Measurements from ENCODE around the gene RASL10B.

The RASL10B gene

DNA sequence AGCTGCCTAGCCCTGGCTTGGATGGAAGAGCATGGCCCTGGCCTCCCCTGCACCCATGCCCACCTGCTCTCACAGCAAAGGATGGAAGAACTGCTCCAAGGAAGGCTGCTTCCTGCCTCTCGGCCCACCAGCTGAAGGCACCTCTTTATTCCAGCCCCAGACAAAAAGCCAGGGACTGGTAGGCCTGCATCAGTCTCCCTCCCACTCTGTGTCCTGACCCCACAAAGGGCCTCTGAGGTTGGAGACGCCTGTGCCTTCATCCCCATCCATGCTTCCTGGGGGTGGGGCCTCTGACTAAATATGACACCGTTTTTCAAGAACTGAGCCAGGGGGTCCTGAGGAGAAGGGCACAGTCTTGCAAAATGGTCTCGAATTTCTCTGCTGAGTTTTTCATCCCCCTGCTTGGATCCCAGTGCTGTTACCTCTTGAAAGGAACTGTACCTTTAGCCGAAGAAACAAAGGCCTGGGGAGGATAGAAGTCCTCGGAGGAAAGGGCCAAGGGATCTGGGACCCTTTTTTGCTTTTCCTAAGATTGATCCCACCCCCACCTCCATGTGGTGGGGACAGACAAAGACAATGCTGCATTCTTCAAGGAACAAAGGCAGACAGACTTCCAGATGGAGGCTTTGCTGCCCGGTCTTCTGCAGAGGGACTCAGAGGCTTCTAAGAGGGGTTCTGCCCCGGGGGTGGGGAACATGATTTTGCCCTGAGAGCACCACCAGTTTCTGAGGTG lies 34.5 kb downstream of the RASL10B start:
- no peak for DNase-seq (ENCODE audit: low read depth)

- no peak for DNase-seq (ENCODE audit: low read depth)
Measured at GRCh38 chr17:35766489-35766877, 35.0 kb downstream of the RASL10B start.

DNA sequence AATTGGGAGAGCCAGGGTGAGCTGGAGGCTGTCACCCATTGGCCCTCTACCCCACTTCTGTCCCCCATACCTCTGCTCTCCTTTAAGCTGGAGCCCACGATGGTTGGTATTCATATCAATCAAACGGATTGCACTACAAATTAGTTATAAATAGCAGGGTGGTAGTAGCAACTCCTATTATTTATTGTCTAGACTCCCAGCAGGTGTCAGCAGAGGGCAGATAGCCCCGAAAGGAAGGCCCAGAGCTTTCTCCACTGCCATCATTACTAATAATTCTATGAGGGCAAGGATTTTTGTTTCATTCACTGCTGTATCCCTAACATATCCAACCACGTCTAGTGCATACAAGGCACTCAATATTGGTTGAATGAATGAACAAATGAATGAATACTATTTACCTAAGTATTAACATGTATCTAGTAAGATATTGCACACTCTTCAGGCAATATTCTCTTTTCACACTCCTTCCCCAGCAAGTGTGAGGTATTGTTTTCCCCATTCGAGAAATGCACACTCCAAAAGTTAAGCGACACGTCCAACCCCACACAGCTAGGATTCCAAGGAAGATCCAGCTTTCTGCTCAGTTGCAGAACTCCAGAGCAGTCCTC lies 35.6 kb downstream of the RASL10B start:
- no peak for DNase-seq (ENCODE audit: low read depth)

GRCh38 chr17:35768797-35769196 lies 37.4 kb downstream of the RASL10B start:
- no peak for DNase-seq (ENCODE audit: low read depth)

DNA sequence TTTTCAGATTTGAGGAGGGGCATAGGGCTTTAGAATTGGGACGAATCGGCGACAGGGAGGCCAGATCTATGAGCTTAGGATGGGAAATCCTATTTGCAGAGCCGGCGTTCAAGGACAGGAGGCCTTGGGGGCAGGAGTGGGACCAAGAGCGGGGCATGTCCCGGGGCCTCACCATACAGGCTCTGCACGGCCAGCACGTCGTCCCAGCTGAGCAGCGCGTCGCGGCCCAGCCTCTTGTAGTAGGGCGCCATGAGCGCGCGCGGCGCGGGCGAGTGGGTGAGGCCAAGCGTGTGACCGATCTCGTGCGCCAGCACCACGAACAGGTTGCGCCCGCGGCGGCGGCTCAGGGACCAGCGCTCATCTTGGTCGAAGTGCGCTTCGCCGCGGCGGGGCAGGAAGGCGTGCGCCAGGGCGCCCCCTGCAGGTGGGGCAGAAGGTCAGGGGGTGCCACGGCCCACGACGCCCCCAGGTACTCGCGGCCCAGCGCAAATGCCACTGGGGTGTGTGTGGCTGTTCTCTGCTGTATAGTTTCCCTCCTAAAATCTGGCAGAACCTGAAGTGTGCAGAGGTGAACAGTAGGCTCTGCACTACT lies 38.6 kb downstream of the RASL10B start:
- no peak for DNase-seq (ENCODE audit: low read depth)

DNA sequence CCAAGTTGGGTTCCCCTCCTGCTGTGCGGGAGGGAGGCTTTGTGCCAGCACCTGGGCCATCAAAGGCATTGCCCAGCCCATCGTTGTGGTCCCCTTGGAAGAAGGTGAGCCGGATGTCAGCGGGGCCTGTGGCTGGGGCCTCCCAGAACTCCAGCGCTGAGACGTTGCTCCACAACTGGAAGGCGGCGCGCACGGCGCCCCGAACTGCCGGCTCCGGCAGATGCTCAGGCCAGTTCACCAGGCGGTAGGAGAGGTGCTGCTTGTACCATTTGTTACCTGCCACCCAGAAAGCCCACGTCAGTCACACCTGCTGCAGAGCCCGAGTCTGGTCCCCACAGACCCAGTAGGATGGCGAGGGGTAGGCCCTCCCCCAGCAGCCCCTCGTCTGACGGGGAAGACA lies 41.7 kb downstream of the RASL10B start:
- no peak for DNase-seq (ENCODE audit: low read depth)

GRCh38 chr17:35773679-35774425 lies 42.4 kb downstream of the RASL10B start:
- DNase-seq (ENCODE audit: low read depth): no peak

GRCh38 chr17:35774499-35774898 lies 43.1 kb downstream of the RASL10B start:
- DNase-seq (ENCODE audit: low read depth): no peak

DNA sequence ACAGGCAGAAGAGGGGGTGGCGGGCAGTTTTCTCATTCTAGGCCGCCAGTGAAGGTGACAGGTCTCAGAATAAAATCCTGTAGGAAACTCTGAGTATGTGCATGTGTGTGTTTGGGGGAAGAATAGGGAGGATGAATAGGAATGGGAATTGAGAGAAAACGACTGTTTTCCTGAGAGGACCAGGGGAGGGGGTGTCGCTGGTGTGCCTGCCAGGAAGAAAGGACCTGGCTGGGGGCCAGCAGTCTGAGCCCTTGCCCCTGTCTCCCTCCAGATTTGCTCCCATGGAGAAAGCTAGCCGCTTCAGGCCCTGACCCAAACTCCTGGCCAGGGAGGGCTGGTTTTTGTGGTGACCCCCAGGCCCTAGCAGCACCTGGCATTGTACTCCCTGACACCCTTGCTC lies 43.6 kb downstream of the RASL10B start:
- no peak for DNase-seq (ENCODE audit: low read depth)

- DNase-seq (ENCODE audit: low read depth): no peak
Measured at GRCh38 chr17:35775583-35775982, 44.1 kb downstream of the RASL10B start.

DNA sequence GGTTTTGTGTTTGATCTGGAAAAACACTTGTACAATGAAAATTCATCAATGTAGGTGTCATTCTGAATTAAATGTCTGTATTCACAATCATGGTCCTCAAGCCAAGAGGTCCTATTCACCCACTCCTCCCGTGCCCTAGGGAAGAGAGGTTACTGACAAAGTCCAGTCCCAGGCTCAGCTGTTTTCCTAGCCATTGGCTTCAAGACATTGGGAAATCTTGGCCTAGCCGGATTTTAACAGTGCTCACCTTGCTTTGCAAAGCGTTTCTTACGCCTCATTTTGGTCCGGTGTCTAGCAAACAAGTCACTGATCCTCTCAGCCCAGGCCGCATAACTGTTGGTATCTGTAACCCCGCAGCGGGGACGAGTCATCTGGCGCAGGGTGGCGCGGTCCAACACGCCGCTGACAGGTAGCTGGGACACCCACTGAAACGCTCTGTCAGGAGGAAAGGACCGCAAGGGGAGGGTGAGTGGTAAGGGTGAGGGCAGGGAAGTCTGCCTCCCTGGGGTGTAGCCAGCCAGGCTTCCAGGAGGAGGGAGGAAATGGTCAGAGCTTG lies 47.3 kb downstream of the RASL10B start:
- no peak for DNase-seq (ENCODE audit: low read depth)

DNA sequence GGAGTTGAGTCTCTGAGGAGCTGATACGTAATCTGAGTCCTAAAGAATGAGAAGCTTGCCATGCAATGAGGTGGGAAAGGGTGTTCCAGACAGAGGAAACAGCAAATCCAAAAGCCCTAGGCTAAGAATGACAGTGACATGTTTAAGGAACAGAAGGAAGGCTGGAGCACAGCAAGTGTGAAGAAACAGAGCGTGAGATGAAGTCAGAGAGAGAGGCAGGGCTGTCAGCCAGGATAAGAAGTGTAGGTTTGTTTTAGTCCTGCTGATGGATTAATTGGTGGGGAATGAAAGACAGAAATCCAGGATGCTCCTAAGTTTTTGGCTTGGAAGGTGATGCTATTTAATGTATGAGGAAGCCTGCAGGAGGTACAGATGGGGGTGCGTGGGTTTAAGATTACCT lies 49.5 kb downstream of the RASL10B start:
- DNase-seq (ENCODE audit: low read depth): no peak

DNA sequence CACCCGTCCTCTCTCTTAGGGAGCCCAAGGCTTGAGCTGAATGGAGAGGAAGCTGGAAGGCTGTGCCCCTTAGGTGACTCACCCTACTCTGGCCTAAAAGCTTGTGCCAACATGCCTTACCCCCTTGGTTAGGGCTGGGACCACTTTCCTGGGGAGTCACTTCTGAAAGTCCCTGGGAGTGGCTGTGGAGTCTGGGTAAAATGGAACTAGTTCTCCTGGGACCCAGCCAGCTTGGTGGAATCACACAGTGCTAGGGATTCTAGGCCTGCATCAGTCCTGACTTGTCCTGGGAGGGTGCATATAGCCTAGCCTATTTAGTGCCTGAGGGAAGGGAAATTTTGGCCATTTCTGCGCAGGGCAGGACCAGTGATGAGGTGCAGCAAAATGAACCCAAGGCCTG lies 53.5 kb downstream of the RASL10B start:
- DNase-seq (ENCODE audit: low read depth): no peak

DNA sequence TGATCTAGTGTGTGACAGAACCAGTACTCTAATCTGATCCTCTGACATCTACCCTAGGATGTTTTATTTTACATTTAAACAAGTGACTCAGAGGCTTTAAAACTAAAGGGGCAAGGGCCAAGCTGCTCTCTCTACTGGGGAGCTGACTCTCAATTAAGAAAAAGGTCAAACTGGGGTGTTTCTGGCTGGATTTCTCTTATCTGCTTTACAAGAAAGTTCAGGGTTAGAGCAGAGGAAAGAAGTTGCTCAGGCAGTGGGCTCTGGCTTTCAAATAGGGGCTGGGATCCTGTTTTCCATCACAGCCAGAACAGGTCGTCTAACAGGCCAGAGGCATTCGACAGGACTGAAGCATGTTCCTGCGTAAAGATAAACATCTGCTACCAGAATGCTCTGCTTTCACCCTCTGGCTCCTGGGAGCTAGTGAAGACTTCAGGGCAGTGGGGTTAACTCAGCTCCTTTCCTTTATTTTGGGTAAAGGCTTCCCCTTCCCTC lies 55.5 kb downstream of the RASL10B start:
- no peak for DNase-seq (ENCODE audit: low read depth)

DNA sequence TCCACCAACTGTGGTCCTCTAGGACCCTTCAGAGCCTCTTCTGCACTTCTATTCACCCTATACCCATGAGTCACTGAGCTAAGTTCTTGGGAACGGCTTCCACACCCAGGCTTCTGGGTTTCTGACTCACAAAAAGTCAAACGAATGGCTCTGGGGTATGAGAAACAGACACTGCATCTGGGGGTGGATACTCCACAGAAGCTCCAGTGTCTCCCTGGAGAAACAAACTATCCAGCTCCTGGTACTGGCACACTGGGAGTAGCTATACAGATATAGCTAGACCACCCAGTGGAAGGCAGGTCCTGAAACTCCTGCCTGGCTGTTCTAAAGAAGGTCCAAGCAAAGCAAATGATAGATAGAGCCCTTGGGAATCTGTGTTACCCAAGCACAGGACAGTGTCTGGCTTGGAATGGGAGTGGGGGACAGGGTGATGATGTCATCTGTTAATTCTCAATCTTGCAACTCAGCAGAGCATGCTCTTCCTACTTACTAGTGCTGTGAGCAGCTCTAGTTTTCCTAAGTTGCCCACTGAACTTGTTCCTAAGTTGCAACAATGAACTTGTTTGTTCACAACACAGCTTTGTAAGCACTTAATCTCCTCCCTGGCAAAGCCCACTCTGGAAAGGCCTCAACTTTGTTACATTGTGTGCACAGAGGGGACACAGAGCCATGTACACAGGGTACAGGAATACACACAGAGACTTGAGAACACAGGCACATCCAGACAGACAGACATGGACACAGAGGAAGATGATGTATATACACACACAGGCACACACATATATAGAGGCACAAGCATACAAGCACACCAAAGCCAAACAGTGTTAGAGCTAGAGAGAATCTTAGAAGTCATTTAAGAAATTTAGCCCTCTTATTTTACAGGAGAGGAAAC lies 57.3 kb downstream of the RASL10B start:
- DNase-seq (ENCODE audit: low read depth): no peak

- no peak for DNase-seq (ENCODE audit: low read depth)
Measured at GRCh38 chr17:35790841-35791240, 59.4 kb downstream of the RASL10B start.

DNA sequence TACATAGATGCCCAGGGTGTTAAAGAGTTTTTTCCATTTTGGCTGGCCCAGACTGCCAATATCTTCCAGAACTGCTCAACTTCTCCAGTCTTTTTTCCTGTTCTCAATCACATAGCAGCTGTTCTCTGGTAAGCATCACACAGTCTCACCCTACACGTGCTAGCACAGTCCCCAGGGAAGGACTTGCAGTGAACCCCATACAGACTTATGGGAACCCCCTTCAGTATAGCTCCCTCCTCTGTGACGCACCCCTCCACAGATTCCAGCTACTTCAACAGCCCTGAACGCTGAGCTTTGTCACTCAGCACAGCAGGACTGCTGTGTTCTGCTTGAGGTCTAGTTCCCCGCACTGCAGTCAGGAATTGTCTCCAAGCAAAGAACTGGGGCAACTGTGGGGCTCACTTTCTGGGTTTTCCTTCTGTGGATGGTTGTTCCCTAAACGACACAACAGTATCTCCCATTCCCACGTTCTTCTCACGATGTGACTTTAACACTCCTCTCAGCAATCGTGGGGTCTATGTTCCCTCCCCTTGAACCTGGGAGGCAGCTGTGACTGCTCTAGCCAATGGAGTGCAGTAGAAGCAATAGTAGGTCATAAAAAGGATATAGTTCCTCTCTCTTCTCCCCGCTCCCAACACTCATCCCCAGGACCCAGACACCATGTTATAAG lies 60.4 kb downstream of the RASL10B start:
- DNase-seq (ENCODE audit: low read depth): no peak
